Stimulated activated CD8-positive, alpha-beta memory T cell treated with anti-CD3 and anti-CD28 coated beads, Interleukin-7, amount 100 ng/mL, for 24 hours (primary cell): ENCODE measurements around the gene MST1.

ENCODE experiments used
- DNase-seq: peaks from one replicate; pipeline ENCODE4 v3.0.0-alpha.2; 2020; ENCODE audit warnings: low read depth

MST1 gene

DNA sequence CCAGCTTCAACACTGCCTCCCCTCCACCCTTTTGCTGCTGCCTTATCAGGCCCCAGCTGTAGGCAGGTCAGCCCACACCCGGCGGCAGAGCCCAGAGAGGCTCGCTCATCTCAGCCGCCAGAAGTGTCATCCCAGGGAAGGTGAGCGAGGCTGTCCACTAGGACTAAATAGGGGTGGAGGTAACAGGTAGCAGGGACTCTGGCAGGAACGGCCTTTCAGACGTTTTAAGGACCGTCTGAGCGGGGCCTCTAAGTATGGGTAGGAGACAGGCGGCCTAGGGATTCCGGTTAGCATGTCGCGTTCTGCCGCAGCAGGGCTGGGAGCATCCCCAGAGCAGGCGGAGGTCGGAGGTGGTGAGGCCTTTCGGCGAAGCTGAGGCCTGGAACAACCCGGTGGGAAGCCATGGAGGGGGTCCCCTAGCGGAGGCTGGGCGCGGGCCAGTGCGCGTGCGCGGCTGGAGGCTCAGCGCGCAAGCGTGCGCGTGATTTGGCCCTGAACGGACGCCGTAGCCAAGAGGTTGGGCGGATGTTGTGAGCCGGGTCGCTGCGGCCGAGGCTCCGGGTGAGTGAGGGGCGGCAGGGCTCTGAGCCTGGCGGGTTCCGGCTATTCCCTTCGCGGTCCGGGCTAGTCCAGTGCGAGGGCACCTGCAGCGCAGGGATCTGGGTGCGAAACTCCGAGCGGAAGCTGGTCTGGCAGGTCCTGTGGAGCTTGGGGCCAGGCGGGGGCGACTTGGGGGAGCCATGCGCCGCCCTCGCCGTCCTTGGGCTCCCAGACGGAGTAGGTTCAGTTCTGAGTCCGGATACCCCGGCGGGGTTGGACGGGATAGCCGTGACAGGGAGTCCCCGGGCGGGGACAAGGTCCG lies at the start of gene MST1, which contains the start of gene RNF123:
Gene MST1 (minus strand): TSS at position 429 of the 862 bp plus-strand sequence. CDS start 783 bp downstream, outside the sequence.
Gene RNF123 (plus strand): TSS at position 512 of the 862 bp plus-strand sequence. CDS start 1,609 bp downstream, outside the sequence.
- peak; percentile 85 for DNase-seq

DNA sequence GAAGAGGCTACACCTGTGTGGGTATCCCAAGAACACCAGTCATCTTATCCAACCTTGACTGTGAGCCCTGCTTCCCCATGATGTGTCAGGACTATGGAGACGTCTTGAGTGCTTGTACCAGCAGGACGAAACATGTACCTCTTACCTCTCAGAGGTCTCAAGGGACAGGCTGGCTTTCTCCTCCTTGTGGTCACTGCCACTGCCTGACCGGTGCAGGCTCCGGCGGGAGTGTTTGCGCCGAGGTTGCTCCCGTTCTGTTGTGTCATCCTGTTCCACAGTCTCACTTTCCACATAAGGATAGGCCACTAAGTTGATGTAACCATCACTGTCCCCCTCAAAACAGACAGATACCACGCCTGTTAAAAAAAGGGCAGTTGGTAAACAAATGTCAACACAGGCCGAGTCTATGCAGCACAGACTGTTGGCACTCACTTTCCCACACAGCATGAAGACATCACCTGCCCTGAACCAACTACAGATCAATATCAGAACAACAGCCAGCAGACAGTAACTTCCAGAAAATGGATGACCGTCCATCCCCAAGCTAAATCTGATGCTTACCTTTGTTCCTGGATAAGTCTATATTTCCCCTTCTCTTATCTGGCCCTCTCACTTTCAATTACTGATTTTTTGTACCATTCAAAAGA lies 48.9 kb upstream of the MST1 start:
- no peak for DNase-seq

DNA sequence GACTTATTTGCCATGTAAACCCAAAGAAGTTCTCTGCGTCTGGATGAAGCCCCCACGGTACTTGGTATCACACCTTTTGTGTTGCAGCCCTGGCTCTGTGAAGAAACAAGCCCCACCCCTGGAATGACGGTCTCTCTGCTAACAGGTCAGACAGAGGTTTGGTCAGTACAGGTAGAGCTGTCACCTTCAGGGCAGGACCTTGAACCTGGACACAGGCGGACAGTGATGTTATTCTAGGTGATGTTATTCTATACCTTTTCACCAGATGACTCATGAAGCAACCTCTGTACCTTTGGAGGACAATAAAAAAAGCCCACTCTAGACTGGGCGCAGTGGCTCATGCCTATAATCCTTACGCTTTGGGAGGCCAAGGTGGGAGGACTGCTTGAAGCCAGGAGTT lies 45.5 kb upstream of the MST1 start:
- no peak for DNase-seq

GRCh38 chr3:49733551-49733950 lies 44.3 kb upstream of the MST1 start:
- DNase-seq = no peak

DNA sequence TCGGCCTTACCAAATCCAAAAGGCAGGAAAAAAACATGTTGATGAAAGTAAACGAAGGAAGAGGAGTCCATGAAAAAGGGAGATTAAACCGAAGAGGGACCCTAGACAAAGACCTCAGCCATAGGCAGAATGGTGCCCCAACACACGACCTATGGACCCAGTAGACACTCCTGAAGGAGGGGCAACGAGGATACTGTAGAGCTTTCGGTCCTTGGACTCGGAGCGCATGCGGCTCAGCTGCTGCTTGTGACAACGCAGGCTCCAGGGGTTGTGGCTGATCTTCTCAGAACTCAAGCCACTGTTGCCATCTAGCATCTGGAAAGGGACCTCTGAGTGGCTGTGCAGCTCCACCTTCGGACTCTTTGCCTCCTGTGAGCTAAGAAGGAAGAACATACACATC lies 43.3 kb upstream of the MST1 start:
- DNase-seq = no peak

GRCh38 chr3:49729966-49730609 lies 40.8 kb upstream of the MST1 start:
- DNase-seq = no peak

- DNase-seq = no peak
Observed at GRCh38 chr3:49727924-49728361, 38.7 kb upstream of the MST1 start.

DNA sequence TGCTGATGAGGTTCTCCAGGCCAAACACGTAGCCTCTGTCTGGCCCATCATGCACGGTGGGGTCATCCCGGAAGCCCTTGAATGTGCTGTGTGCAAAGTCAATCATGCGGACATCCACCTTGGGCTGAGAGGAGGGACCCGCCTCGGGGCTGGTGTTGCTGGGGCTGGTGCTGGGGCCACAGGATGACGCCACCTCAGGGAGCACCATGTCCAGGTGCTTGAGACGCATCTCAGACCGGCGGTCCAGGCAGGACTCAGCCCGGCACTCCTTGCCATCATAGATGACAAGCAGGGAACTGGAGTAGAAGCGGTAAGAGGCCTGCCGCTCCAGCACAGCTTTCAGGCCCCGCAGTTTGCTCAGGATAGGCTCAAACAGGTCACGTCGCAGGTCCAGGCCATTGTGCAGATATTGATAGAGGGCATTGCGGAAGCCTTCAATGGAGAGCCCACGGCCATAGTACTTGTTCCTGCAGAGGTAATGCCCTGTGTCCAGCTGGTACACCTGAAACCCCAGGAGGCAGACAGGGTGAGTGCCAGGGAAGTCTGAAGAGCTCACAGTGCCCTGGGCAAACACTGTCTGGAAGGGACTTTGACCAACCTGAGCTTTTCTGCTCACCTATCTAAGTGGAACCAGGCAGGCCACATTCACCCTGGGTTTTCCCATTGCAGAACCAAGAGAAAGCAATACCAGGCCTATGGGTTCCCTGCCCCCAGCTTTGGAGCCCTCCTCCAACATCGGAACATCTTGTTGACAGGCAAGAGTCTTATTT lies 38.1 kb upstream of the MST1 start:
- DNase-seq = no peak

DNA sequence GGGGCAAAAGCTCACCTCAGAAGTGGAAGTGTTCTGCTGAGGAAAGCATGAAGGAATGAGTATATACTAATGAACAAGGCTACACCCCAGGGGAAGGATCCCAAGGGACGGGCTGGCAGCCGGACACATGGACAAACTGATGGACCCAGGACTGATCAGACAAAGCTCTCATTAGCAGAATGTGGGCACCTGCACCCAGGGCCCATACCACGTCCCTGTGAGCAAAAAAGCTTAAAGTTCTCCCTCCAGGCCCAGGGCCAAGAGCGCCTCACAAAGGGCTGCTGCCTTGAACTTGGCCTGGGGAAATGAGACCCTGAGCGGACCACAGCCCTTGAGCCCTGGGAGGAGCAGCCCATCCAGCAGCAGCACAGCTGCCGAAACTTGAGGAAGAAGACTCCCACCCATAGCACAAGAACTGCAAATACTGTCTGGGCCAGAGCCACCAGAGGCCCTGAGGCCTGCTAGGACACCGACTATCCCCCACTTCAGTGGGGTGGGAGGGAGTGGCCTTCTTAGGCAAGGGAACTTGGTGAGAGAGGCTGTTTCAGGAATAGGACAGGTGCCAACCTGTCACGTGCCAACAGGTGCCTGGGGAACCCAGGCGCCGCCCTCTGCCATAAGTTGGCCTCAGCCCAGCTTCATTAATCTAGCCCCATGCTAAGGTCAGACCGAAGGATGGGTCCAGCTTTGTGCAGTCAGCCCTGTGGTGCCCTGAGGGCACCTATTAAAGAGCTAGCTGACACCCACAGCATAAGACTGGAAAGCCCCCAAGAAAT lies 36.8 kb upstream of the MST1 start:
- no peak for DNase-seq

GRCh38 chr3:49724586-49724985 lies 35.3 kb upstream of the MST1 start:
- no peak for DNase-seq

- peak; percentile 84 for DNase-seq
Observed at GRCh38 chr3:49723628-49724551, 34.6 kb upstream of the MST1 start, which contains the start of gene GMPPB. GMPPB (minus strand) TSS chr3:49723951; CDS start chr3:49723726, 225 bp downstream.

- DNase-seq = peak; percentile 38
Observed at GRCh38 chr3:49723296-49723627, 34.0 kb upstream of the MST1 start.

GRCh38 chr3:49722896-49723295 lies 33.6 kb upstream of the MST1 start:
- DNase-seq = no peak

DNA sequence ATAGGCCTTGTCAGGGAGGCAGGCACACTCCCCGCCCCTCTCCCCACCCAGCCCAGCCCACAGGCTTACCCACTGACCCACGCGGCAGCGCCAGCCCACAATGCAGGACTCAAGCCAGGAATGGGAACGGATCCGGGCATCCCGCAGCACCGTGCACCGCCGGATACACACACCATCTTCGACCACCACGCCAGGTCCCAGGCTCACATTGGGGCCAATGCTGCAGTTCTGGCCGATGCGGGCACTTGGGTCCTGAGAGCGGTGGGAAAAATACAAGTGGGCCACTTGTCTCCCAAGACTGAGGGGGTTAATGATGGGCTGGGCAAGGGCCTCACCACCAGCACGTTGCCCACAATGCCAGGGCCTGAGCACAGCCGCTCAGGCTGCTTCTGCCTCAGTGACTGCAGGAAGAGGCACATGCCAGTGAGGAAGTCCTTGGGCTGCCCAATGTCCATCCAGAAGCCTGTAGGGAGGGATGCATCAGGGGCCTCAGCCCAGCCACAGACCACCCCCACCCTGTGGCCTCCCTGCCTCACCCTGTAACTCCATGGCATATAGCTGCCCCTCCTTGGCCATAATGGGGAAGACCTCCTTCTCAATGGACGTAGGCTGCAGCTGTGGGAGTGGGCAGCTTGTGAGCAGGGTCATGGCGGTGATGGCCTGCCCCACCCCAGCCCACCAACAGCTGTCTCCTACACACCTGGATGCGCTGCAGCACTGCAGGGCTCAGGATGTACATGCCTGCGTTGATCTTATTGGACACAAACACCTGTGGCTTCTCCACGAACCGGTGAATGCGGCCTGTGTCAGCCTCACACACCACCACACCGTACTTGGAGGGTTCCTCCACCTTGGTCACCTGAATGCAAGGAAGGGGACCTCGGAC lies 32.9 kb upstream of the MST1 start:
- DNase-seq = no peak

DNA sequence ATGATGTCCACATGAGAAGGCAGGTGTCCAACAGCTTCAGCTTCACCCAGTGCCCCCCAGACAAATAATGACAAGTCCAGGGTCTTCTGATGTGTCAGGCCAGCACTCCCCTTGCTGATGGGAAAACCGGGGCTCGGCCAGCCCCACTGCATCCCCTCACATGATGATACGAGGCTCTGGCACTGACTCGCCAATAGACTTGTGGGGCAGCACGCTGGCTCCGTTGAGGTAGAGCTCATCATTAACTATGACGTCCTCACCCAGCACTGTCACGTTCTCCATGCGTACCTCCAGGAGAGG lies 32.3 kb upstream of the MST1 start:
- no peak for DNase-seq

DNA sequence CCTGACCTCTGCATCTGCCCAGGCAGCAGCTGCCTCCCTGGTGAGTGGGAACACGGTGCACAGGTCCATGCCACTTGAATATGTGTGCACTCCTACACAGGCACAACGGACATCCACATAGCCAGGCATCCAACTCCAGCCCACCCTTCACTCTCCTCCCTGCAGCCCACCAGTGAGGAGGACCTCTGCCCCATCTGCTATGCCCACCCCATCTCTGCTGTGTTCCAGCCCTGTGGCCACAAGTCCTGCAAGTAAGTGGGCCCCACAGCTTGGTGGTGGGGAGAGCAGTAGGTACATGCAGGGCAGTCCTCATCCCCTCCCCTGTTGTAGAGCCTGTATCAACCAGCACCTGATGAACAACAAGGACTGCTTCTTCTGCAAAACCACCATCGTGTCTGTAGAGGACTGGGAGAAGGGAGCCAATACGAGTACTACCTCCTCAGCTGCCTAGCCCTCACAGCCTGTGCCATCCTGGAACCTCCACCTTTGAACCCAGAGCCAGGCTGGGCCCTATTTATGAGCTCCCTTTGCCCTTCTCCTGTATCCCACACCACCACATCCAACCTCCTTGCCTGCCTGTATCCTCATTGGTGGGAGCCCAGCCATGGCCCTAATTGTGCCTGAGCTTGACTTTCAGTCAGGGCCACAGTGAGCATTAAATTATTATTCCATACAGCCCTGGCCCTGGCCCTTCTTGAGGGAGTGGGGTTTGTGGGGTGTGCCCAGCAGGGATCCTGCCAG lies 31.8 kb upstream of the MST1 start:
- DNase-seq = no peak

DNA sequence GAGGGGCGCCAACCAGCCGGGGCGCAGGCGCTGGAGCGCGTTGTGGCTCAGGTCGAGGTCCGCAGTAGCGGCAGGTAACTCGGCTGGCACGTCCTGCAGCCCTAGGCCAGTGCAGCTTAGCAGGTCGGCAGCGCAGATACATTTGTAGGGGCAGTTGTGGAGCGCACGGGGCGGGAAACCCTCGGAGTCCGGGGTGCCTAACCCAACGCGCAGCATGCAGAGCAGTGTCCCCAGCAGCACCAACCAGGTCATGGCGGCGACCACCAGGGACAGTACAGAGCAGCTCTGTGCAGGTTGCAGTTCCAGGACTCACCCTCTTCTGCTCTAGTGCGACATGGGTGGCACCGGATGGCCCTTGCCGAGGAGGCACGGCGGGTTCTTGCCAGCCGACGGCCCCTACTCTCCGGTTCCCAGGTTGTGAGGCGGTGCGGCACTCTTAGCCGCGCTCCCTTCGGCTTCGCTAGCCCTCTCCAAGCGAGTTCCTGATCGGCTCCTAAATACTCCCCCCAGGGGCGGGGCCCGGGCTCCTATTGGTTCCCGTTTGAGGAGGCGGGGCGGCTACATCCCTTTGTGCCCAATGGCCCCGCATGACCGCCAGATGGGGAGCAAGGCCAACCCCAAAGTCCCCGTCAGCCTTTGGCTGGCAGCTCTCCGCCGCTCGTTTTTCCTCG lies 30.1 kb upstream of the MST1 start, which contains the start of gene AMIGO3:
Gene AMIGO3 (minus strand): TSS at position 471 of the 671 bp plus-strand sequence. CDS start 219 bp downstream, at position 252.
- peak; percentile 84 for DNase-seq

- DNase-seq = no peak
Observed at GRCh38 chr3:49718858-49719213, 29.6 kb upstream of the MST1 start.
